Vagina (tissue), 2 donors: ENCODE measurements around the gene PTPN11. TPM values are rescaled to one million over a fixed set of nuclear protein-coding genes. Genes with fewer than 3 reads are reported as not detected.

Experiments used
- DNase-seq, 2 donors: peaks; one replicate each; pipeline ENCODE4 v3.0.0-alpha.2; 2017; ENCODE audit errors: extremely low spot score in 2 of 2
- H3K27ac ChIP-seq: fragments of 200-600 bp; sonication (generic); one replicate; pipeline ENCODE4 v1.5.1; 2019
- H3K27me3 ChIP-seq: fragments of 200-600 bp; sonication (generic); one replicate; pipeline ENCODE4 v1.5.1; 2019
- H3K36me3 ChIP-seq, 2 donors: fragments of 200-600 bp; sonication (generic); one replicate each; pipeline ENCODE4 v1.5.1; 2017 to 2019
- H3K4me1 ChIP-seq: fragments of 200-600 bp; sonication (generic); one replicate; pipeline ENCODE4 v1.5.1; 2019
- H3K4me3 ChIP-seq, 2 donors: fragments of 200-600 bp; sonication (generic); 1 replicate in 1 of 2; 2 replicates in 1 of 2; pipeline ENCODE4 v1.5.1; 2016 to 2019
- H3K9me3 ChIP-seq: fragments of 200-600 bp; sonication (generic); one replicate; pipeline ENCODE4 v1.5.1; 2019
- POLR2A ChIP-seq, 2 donors: fragments of 450-650 bp; IDR thresholded peaks; one replicate each; pipeline ENCODE4 v1.6.1; 2017; ENCODE audit warnings: antibody characterized with exemption in 2 of 2, mild to moderate bottlenecking in 2 of 2, moderate library complexity in 2 of 2
- POLR2AphosphoS5 ChIP-seq, 2 donors: sonication (generic); formaldehyde crosslinking; IDR thresholded peaks; one replicate each; pipeline ENCODE4 v1.9.0; 2017; ENCODE audit warnings: antibody characterized with exemption in 2 of 2, mild to moderate bottlenecking in 2 of 2, low read depth in 1 of 2; ENCODE audit not compliant: insufficient read depth in 1 of 2
- intact Hi-C: fragments of 100-400 bp; cut with DNase I; formaldehyde crosslinking; loops from one replicate; pipeline ENCODE4 v1.15.1; 2023
- total RNA-seq: library from RNA; depleted of rRNA; stranded (reverse); fragments of >200 nt; gene quantifications from one replicate; pipeline ENCODE4 v1.2.3, GENCODE V29; 2016
- TF ChIP-seq, protein P1 (sequence below), 3 experiments: fragments of 450-650 bp in 2 of 3; fragments of 200-600 bp in 1 of 3; sonication (generic) in 1 of 3; IDR thresholded peaks; one replicate each; pipeline ENCODE4 v1.5.1; 2017 to 2019; ENCODE audit warnings: antibody characterized with exemption in 3 of 3, mild to moderate bottlenecking in 2 of 3, moderate library complexity in 2 of 3

PTPN11 gene
- total RNA-seq, 1 donor from 2014 or later: 57.2 TPM

DNA sequence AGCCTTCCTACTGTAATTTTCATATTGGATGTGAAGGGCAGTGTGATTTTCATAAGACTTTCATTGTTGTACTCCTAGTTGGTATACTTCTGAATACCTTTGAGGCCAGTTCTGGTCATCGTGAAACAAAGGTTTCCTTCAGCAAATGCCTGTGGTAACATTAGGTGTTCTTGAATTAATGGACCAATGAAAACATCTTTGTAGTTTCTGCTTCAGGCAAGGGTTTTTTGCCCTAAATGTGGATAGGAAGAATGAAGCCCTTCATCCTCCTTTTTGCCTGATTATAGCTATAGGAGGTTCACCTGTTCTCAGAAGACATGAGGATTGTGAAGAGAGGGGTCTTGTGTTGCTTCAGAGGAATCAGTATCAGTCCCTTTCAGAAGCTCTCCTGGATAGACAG lies 60.7 kb downstream of the PTPN11 start:
- Histone ChIP-seq H3K9me3 (no peaks in the 10 kb centered on the region), H3K36me3 (peaks cover 0 to 79% of the 10 kb centered on the region in 2 donors), H3K27ac (no peak overlapping the region), H3K4me3 (no peak overlapping the region), H3K4me1 (no peaks in the 10 kb centered on the region), H3K27me3 (no peaks in the 10 kb centered on the region)
- intact Hi-C loops: no loop called here
- no peak for DNase-seq
- no peak for TF ChIP-seq POLR2AphosphoS5 (IDR thresholded peaks at IDR 0.05; ENCODE audit: insufficient read depth in 1 of 2, low read depth in 1 of 2)
- TF ChIP-seq POLR2A (IDR thresholded peaks at IDR 0.05): no peak

DNA sequence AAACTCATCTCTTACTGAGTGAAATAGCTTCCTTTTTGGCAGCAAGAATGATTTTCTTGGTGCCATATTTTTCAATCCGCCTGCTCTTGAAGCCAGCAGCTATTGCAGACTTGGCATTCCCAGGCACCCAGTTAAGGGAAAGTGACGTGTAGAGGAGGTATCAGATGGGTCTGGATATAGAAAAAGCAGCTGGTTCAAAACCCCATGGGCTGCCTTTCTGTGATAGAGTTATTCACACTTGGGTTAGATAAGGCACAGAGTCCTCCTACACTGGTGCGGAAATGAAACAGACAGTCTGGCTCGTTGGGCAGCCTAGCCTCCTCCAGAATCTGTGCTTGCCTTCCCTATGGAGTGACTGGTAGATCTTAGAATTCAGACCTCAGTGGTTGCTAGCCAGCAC lies 62.2 kb downstream of the PTPN11 start:
- Histone ChIP-seq H3K4me3 (no peak overlapping the region), H3K27ac (no peak overlapping the region), H3K27me3 (no peaks in the 10 kb centered on the region), H3K4me1 (no peaks in the 10 kb centered on the region), H3K36me3 (peaks cover 0 to 71% of the 10 kb centered on the region in 2 donors), H3K9me3 (no peaks in the 10 kb centered on the region)
- intact Hi-C loops: no loop called here
- TF ChIP-seq, protein P1, sequence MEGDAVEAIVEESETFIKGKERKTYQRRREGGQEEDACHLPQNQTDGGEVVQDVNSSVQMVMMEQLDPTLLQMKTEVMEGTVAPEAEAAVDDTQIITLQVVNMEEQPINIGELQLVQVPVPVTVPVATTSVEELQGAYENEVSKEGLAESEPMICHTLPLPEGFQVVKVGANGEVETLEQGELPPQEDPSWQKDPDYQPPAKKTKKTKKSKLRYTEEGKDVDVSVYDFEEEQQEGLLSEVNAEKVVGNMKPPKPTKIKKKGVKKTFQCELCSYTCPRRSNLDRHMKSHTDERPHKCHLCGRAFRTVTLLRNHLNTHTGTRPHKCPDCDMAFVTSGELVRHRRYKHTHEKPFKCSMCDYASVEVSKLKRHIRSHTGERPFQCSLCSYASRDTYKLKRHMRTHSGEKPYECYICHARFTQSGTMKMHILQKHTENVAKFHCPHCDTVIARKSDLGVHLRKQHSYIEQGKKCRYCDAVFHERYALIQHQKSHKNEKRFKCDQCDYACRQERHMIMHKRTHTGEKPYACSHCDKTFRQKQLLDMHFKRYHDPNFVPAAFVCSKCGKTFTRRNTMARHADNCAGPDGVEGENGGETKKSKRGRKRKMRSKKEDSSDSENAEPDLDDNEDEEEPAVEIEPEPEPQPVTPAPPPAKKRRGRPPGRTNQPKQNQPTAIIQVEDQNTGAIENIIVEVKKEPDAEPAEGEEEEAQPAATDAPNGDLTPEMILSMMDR (IDR thresholded peaks at IDR 0.05): no peak
- no peak for TF ChIP-seq POLR2A (IDR thresholded peaks at IDR 0.05)
- no peak for TF ChIP-seq POLR2AphosphoS5 (IDR thresholded peaks at IDR 0.05; ENCODE audit: insufficient read depth in 1 of 2, low read depth in 1 of 2)
- DNase-seq: no peak

DNA sequence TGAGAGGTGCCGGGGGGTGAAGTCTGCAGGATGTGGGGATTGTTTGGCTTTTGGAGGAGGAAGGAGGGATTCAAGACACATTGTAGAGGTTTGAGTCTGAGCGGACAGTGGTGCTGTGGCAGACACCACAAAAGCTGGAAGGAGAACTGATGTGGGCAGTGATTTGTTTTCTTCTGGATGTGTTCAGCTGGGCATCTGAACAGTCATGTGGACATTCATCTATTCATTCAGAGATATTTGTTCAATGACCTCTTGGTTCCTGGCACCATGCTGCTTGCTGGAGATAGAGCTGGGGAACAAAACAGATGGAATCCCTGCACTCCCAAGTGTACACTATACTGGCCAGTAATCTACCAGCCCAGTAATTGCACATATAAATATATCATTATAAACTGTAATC lies 64.0 kb downstream of the PTPN11 start:
- H3K4me1 ChIP-seq: no peaks in the 10 kb centered on the region
- H3K4me3 ChIP-seq: no peak overlapping the region
- H3K36me3 ChIP-seq: peaks cover 0 to 68% of the 10 kb centered on the region in 2 donors
- no peaks in the 10 kb centered on the region for H3K27me3 ChIP-seq
- intact Hi-C loops: no loop called here
- no peaks in the 10 kb centered on the region for H3K9me3 ChIP-seq
- TF ChIP-seq, protein P1 (IDR thresholded peaks at IDR 0.05): no peak
- H3K27ac ChIP-seq: no peak overlapping the region
- DNase-seq: no peak

DNA sequence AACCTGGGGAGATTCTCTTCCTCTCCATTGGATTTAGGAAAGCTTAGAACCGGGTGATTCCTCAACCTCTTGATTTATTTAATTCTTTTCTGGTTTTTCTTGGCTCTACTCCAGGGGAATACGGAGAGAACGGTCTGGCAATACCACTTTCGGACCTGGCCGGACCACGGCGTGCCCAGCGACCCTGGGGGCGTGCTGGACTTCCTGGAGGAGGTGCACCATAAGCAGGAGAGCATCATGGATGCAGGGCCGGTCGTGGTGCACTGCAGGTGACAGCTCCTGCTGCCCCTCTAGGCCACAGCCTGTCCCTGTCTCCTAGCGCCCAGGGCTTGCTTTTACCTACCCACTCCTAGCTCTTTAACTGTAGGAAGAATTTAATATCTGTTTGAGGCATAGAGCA lies 67.6 kb downstream of the PTPN11 start:
- TF ChIP-seq, protein P1 (IDR thresholded peaks at IDR 0.05): no peak
- no peak for TF ChIP-seq POLR2AphosphoS5 (IDR thresholded peaks at IDR 0.05; ENCODE audit: insufficient read depth in 1 of 2, low read depth in 1 of 2)
- no peak for TF ChIP-seq POLR2A (IDR thresholded peaks at IDR 0.05)
- Histone ChIP-seq H3K36me3 (peaks cover 4 to 67% of the 10 kb centered on the region in 2 donors), H3K4me1 (no peaks in the 10 kb centered on the region), H3K9me3 (no peaks in the 10 kb centered on the region), H3K4me3 (no peak overlapping the region), H3K27me3 (no peaks in the 10 kb centered on the region), H3K27ac (no peak overlapping the region)
- intact Hi-C loops: no loop called here
- DNase-seq: no peak

DNA sequence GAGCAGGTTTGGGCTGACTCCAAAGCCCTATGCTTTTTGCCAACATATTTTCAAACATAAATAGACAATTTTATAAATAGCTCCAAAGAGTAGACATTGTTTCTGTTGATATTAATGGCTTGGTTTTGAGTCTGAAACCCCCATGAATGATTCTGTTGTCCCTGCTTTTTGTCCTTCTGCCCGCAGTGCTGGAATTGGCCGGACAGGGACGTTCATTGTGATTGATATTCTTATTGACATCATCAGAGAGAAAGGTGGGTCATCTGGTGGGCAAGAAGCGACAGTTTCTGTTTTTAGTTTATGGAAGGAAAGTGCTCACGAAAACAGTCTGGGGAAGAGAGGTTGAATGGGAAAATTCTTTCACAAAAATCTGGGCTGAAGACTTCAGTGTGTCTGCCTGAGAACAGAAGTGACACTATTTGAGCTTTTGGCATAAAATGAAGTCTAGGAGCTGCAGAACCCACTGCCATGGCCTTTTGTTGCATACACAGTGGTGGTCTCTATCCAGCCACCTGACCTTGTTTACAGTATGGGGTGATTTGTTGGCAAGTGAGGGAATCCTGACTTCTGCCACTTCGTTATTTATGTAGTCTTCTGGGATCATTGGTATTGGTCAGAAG lies 69.6 kb downstream of the PTPN11 start:
- H3K36me3 ChIP-seq: peaks cover 4 to 66% of the 10 kb centered on the region in 2 donors
- no peaks in the 10 kb centered on the region for H3K27me3 ChIP-seq
- DNase-seq: no peak
- no peaks in the 10 kb centered on the region for H3K4me1 ChIP-seq
- no peak overlapping the region for H3K27ac ChIP-seq
- no peak overlapping the region for H3K4me3 ChIP-seq
- H3K9me3 ChIP-seq: no peaks in the 10 kb centered on the region
- TF ChIP-seq, protein P1 (IDR thresholded peaks at IDR 0.05): no peak
- TF ChIP-seq POLR2AphosphoS5 (IDR thresholded peaks at IDR 0.05; ENCODE audit: insufficient read depth in 1 of 2, low read depth in 1 of 2): no peak
- intact Hi-C loops: no loop called here
